ENCODE measurements around the gene GALK2. TPM values are rescaled to one million over a fixed set of nuclear protein-coding genes. Genes with fewer than 3 reads are reported as not detected.

GALK2 gene
- total RNA-seq, 1 donor from 2014 or later: 36.5 TPM

Small RNA genes lying within 50 kb of the gene (microRNA-seq; reads per million reads assigned to microRNA genes)
- gene MIR4716: not detected

Other genes with a start within 250 kb of the GALK2 start
- gene SHC4, start 206.3 kb upstream of the GALK2 start, total RNA-seq: 1.5 TPM
- gene SECISBP2L, start 123.8 kb upstream of the GALK2 start, total RNA-seq: 34.2 TPM
- 77.0 TPM for gene COPS2, start 14.6 kb upstream of the GALK2 start, total RNA-seq